ENCODE data around the gene SNX10. TPM values are rescaled to one million over a fixed set of nuclear protein-coding genes. Genes with fewer than 3 reads are reported as not detected.

SNX10 gene
- total RNA-seq, 1 experiment from 2014 or later = 9.4 TPM

GRCh38 chr7:26331113-26331512 lies 39.5 kb downstream of the SNX10 start:
- H3K27ac ChIP-seq (ENCODE audit: insufficient read length, low read depth, low read length) = no peak overlapping the region
- no peak overlapping the region for H3K27ac Mint-ChIP-seq

More at GRCh38 chr7:26331113-26331512, 39.5 kb downstream of the SNX10 start:
- Histone ChIP-seq H3K9me3 (ENCODE audit: control insufficient read depth, low read depth, low read length) (no peaks in the 10 kb centered on the region), H2BK20ac (ENCODE audit: low read depth, low read length, poor library complexity, severe bottlenecking) (no peak overlapping the region), H3K23me2 (ENCODE audit: insufficient read length, low read depth, low read length, poor library complexity, severe bottlenecking) (no peaks in the 10 kb centered on the region), H2BK5ac (ENCODE audit: insufficient read length, low read length) (no peak overlapping the region), H2BK120ac (ENCODE audit: low read depth, low read length, poor library complexity, severe bottlenecking) (no peak overlapping the region), H3K14ac (ENCODE audit: insufficient read depth, low read length) (no peak overlapping the region), H3K4me2 (ENCODE audit: insufficient read depth, insufficient read length, low read length) (no peak overlapping the region), H4K91ac (ENCODE audit: insufficient read length, low read depth, low read length) (no peak overlapping the region), H3K9ac (ENCODE audit: extremely low read depth, insufficient read length, low read length) (no peak overlapping the region), H4K5ac (ENCODE audit: insufficient read length, low read depth, low read length) (no peak overlapping the region), H3K4me1 (ENCODE audit: insufficient read depth, low read length) (no peaks in the 10 kb centered on the region), H3K79me2 (ENCODE audit: insufficient read depth, low read length) (no peaks in the 10 kb centered on the region), H3K18ac (ENCODE audit: insufficient read length, low read depth, low read length) (no peak overlapping the region), H3K27me3 (ENCODE audit: insufficient read depth, low read length) (no peaks in the 10 kb centered on the region), H3K79me1 (ENCODE audit: insufficient read depth, low read depth, low read length, poor library complexity, severe bottlenecking) (no peaks in the 10 kb centered on the region), H2AK5ac (ENCODE audit: insufficient read length, low read length) (no peak overlapping the region), H2BK12ac (ENCODE audit: insufficient read length, low read depth, low read length) (no peak overlapping the region), H4K20me1 (ENCODE audit: control insufficient read depth, insufficient read depth, insufficient read length) (no peaks in the 10 kb centered on the region), H3K23ac (ENCODE audit: insufficient read length, low read depth, low read length) (no peak overlapping the region), H3K4ac (ENCODE audit: low read depth, low read length) (no peak overlapping the region), H3T11ph (ENCODE audit: low read length) (no peak overlapping the region), H4K8ac (replicated peaks; ENCODE audit: insufficient read length, low read depth, low read length) (no peak overlapping the region), H2BK15ac (ENCODE audit: low read depth, low read length) (no peak overlapping the region), H2AFZ (ENCODE audit: low read length) (no peak overlapping the region), H3K56ac (ENCODE audit: insufficient read length, low read depth, low read length) (no peak overlapping the region)
- WGBS (ENCODE audit: extremely low coverage, insufficient read length, low lambda C conversion rate) = no CpG with 5 or more reads among the region's 4 CpGs
- no peak overlapping the region for H3K4me3 Mint-ChIP-seq
- no peaks in the 10 kb centered on the region for H3K4me1 Mint-ChIP-seq
- DNase-seq = no peak
- H3K9me3 Mint-ChIP-seq = peaks cover 6 to 10% of the 10 kb centered on the region in 2 experiments; a peak in 3 of 5 replicates
- no peaks in the 10 kb centered on the region for H3K27me3 Mint-ChIP-seq (ENCODE audit: low read depth)
- TF ChIP-seq CTCF (conservative IDR thresholded peaks at IDR 0.05) = no peak
- peaks cover 0 to 4% (median 3%) of the 10 kb centered on the region in 3 experiments; a peak in 3 of 7 replicates for H3K36me3 Mint-ChIP-seq (ENCODE audit: insufficient read depth in 1 of 3, low read depth in 3 of 3)

All from H9 (cell line).